22Rv1 (cell line): Measurements from ENCODE around the gene HERC3.

Experiments used
- H3K27ac ChIP-seq: fragments of 450-650 bp; 2 replicates; pipeline ENCODE4 v1.5.1; 2017
- CTCF ChIP-seq: fragments of 450-650 bp; IDR thresholded peaks from 2 replicates; pipeline ENCODE4 v1.5.1; 2017; ENCODE audit warnings: mild to moderate bottlenecking
- ZFX ChIP-seq: fragments of 450-650 bp; IDR thresholded peaks from 2 replicates; pipeline ENCODE4 v1.6.1; 2017; ENCODE audit warnings: antibody characterized with exemption, borderline replicate concordance

The HERC3 gene

DNA sequence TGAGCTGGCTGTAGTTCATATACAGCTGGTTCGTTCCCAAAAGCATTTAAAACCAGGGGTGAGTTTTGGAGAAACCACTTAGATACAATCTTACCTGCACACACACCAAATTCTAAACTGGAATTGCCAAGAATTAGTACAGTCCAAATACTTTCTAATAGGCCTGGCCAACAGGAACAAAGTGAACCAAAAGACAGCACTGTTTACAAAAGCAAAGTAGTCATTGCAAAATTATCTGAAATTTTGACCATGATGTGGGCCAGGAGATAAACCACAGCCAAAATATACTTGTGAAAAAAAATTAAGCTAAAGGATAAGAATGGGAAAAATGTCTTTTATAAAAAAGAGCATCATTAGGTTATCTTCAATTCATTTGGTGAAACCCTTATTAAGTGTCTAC lies 143.3 kb downstream of the HERC3 start:
- no peak for TF ChIP-seq CTCF
- no peak for TF ChIP-seq ZFX
- no peak overlapping the region for H3K27ac ChIP-seq

DNA sequence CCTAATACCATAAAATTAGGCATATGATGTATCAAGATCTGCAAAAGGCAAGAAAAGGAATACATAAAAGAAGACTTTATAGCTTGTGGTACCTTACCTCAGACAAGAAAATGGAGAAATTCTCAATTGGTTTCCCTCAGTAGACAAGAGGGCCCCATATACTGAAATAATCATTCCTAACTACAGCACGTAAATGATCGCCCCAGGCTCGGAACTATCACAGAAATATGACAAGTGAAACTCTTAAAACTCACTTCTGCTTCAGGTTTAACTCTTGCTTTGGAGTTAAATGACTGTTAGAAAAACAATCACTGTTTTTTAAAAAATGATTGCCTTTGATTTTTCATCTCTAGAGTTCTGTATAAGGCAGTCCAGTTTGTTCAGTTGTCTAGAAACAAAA lies 144.0 kb downstream of the HERC3 start:
- no peak overlapping the region for H3K27ac ChIP-seq
- TF ChIP-seq CTCF (no peak), ZFX (no peak)

DNA sequence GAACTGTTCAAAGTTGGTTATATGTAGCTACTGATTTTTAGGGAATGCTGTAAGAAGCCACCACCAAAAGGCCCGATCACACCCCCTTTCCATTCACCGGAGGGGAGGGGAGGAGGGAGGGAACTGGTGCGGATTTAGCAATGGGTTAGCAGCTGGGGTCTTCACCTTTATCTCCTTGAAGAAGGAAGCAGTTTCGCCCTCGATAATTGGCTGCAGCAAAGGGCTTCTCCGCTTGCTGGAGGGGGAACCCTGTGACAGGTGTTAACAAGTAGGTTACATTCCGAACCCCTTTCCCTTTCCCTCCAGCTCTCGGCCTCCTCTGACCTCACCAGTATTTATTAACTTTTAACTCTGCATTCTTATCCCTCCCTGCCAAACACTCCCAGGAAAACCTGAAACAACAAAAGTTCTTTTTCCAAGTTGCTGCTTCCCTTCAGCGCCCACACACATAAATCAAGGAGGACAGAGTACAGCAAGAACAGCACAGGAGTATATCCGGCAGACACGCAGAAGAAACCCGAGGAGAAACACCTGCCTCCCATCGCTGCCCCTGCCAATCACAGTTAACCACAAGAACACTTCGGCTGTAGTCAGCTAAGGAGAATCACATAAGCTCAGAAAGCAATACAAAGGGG lies 145.1 kb downstream of the HERC3 start:
- TF ChIP-seq ZFX: no peak
- TF ChIP-seq CTCF: no peak
- H3K27ac ChIP-seq: no peak overlapping the region

- TF ChIP-seq ZFX (no peak), CTCF (no peak)
- H3K27ac ChIP-seq: no peak overlapping the region
Measured at GRCh38 chr4:88738180-88738579, 145.9 kb downstream of the HERC3 start.

DNA sequence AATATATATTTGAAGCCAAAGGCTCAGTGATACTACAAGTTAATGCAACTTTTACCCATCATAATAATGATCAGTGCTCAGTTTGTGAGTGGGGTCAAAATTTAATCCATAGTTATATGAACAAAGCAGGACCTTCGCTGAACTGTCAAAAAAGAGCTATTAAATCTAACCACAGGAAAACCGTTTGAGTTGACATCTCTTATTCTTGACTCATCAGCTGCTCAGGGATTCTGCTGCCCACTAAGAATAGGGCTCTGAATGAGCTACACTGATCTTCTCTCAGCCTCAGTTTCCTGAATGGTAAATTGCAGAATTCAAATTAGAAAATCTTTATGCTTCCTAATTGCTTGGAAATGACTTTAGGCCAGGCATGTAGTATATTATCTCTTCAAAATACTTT lies 150.3 kb downstream of the HERC3 start:
- TF ChIP-seq ZFX (no peak), CTCF (no peak)
- no peak overlapping the region for H3K27ac ChIP-seq

DNA sequence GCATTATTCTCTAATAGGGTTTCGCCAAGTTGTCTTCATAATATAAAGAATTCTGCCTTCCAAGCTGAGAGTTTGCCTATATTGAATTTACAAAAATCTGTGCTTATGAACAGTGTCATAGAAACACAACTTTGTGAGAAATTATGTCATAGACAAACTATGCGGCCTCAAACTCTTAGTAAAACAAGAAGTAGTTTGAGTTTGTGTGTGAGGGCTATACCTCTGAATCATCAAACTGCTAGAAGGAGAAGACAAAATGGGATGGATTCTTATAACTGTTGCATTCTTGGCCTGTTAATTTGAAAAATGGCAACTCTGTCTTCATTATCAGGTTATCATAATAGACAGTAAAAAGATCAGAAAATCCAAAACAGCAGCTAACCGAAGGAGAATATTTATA lies 151.4 kb downstream of the HERC3 start:
- TF ChIP-seq CTCF: no peak
- no peak for TF ChIP-seq ZFX
- H3K27ac ChIP-seq: no peak overlapping the region

DNA sequence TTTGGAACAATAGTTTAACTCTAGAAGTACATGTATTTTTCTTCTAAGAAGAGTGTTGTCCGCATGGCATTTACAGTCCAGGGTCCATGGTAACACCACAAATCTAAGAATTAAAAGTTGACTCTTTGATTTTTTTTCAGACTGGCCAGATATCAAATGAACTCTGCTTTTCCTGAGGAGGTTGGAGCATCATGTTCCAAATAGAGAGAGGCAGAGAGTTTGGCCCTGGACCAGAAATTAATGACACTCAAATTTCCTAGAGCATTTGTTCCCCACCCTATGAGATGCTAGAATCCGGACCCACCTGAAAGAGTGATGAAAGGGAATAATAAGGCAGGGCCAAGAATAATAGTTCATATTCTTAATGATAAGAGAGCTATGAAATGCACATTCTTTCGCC lies 152.3 kb downstream of the HERC3 start:
- TF ChIP-seq ZFX (no peak), CTCF (no peak)
- H3K27ac ChIP-seq: no peak overlapping the region
